ENCODE data around the gene MAST4. TPM values are rescaled to one million over a fixed set of nuclear protein-coding genes. Genes with fewer than 3 reads are reported as not detected.

The MAST4 gene
- total RNA-seq, 1 donor from 2014 or later: 52.6 TPM

DNA sequence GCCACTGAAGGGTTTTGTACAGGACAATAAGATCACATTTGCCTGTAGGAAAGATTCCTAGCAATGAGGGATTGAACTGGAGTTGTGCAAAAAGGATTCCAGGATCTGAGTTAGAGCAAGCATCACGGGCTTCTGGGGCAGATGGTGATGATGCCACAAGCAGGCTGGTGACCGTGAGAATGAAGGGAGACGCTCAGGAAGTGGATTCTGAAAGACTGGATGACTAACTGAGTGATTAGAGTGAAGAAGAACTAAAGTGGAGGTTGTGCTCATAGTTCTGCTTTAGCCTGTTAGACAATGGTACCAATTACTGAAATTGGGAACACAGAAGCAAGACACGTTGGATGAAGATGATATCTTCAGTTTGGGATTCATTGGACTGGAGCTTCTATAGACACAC is 432.2 kb downstream of the MAST4 start:
- Histone ChIP-seq H3K9me3 (no peaks in the 10 kb centered on the region), H3K4me3 (no peak overlapping the region), H3K36me3 (no peaks in the 10 kb centered on the region), H3K4me1 (peaks cover 30% of the 10 kb centered on the region), H3K27me3 (no peaks in the 10 kb centered on the region), H3K27ac (no peak overlapping the region)
- TF ChIP-seq, protein P1, sequence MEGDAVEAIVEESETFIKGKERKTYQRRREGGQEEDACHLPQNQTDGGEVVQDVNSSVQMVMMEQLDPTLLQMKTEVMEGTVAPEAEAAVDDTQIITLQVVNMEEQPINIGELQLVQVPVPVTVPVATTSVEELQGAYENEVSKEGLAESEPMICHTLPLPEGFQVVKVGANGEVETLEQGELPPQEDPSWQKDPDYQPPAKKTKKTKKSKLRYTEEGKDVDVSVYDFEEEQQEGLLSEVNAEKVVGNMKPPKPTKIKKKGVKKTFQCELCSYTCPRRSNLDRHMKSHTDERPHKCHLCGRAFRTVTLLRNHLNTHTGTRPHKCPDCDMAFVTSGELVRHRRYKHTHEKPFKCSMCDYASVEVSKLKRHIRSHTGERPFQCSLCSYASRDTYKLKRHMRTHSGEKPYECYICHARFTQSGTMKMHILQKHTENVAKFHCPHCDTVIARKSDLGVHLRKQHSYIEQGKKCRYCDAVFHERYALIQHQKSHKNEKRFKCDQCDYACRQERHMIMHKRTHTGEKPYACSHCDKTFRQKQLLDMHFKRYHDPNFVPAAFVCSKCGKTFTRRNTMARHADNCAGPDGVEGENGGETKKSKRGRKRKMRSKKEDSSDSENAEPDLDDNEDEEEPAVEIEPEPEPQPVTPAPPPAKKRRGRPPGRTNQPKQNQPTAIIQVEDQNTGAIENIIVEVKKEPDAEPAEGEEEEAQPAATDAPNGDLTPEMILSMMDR (IDR thresholded peaks at IDR 0.05): no peak
- ATAC-seq (no peak), DNase-seq (no peak)
- intact Hi-C loops (cut with DNase I): no loop called here

GRCh38 chr5:67028941-67029340 is 432.7 kb downstream of the MAST4 start:
- Histone ChIP-seq H3K9me3 (no peaks in the 10 kb centered on the region), H3K27me3 (no peaks in the 10 kb centered on the region), H3K27ac (no peak overlapping the region), H3K4me1 (peaks cover 35% of the 10 kb centered on the region), H3K36me3 (no peaks in the 10 kb centered on the region), H3K4me3 (no peak overlapping the region)
- ATAC-seq: no peak
- intact Hi-C loops (cut with DNase I): no loop called here
- no peak for DNase-seq
- TF ChIP-seq, protein P1 (IDR thresholded peaks at IDR 0.05): no peak

DNA sequence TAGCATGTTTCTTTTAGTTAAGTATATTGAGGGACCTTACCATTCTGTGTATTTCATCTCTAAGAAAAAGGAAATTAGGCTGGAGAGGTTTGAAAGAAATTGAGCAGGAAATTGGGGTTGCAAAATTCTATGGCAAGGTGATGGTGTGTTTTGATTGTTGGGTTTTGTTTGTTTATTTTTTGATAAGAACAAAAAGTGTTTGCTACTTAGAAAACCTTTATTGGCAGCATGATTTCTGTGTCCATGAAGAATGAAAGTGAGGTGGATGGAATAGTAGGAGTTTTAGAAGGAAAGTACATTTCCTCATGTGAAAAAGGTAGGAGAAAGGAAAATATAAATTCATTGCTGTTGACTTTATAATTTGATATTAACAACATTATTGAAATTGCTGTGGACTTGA is 433.3 kb downstream of the MAST4 start:
- Histone ChIP-seq H3K27me3 (no peaks in the 10 kb centered on the region), H3K36me3 (no peaks in the 10 kb centered on the region), H3K4me1 (peaks cover 41% of the 10 kb centered on the region), H3K27ac (no peak overlapping the region), H3K9me3 (no peaks in the 10 kb centered on the region), H3K4me3 (no peak overlapping the region)
- TF ChIP-seq, protein P1 (IDR thresholded peaks at IDR 0.05): no peak
- intact Hi-C loops (cut with DNase I): no loop called here
- no peak for ATAC-seq
- no peak for DNase-seq

GRCh38 chr5:67030289-67031056 is 434.3 kb downstream of the MAST4 start:
- intact Hi-C loops (cut with DNase I): no loop called here
- ATAC-seq: no peak
- Histone ChIP-seq H3K27me3 (no peaks in the 10 kb centered on the region), H3K4me1 (peaks cover 45% of the 10 kb centered on the region), H3K36me3 (no peaks in the 10 kb centered on the region), H3K27ac (no peak overlapping the region), H3K9me3 (no peaks in the 10 kb centered on the region), H3K4me3 (no peak overlapping the region)
- no peak for DNase-seq
- TF ChIP-seq, protein P1 (IDR thresholded peaks at IDR 0.05): no peak

- no peak overlapping the region for H3K4me3 ChIP-seq
- H3K9me3 ChIP-seq: no peaks in the 10 kb centered on the region
- TF ChIP-seq, protein P1 (IDR thresholded peaks at IDR 0.05): no peak
- DNase-seq: no peak
- no peaks in the 10 kb centered on the region for H3K36me3 ChIP-seq
- H3K27me3 ChIP-seq: no peaks in the 10 kb centered on the region
- H3K27ac ChIP-seq: no peak overlapping the region
- intact Hi-C loops (cut with DNase I): no loop called here
- peaks cover 48% of the 10 kb centered on the region for H3K4me1 ChIP-seq
- ATAC-seq: no peak
Measured at GRCh38 chr5:67031057-67031443, 434.9 kb downstream of the MAST4 start.
